Hindlimb muscle (tissue), 1 donor: Measurements from ENCODE around the gene KCNIP1. TPM values are rescaled to one million over a fixed set of nuclear protein-coding genes. Genes with fewer than 3 reads are reported as not detected.

Experiments
- DNase-seq: peaks from one replicate; pipeline ENCODE4 v3.0.0-alpha.2; 2013
- polyA plus RNA-seq: library from polyadenylated mRNA; unstranded; fragments of 120-200 nt; gene quantifications from one replicate; pipeline ENCODE4 v1.2.1, GENCODE V29; 2013; ENCODE audit not compliant: insufficient read length

KCNIP1 gene
- polyA plus RNA-seq, 1 donor, result 1.3 TPM

- DNase-seq, result peak; percentile 57
Measured at GRCh38 chr5:170631466-170632195, 127.8 kb downstream of the KCNIP1 start.

GRCh38 chr5:170632266-170632984, 128.6 kb downstream of the KCNIP1 start:
- peak; percentile 20 for DNase-seq

- DNase-seq, result no peak
Measured at GRCh38 chr5:170632985-170633234, 129.1 kb downstream of the KCNIP1 start.

GRCh38 chr5:170633235-170634081, 129.6 kb downstream of the KCNIP1 start:
- peak; percentile 92 for DNase-seq

- DNase-seq, result no peak
Measured at GRCh38 chr5:170634256-170634990, 130.6 kb downstream of the KCNIP1 start.

- no peak for DNase-seq
Measured at GRCh38 chr5:170635706-170636105, 131.9 kb downstream of the KCNIP1 start.

- DNase-seq, result no peak
Measured at GRCh38 chr5:170636206-170636605, 132.4 kb downstream of the KCNIP1 start.

- DNase-seq, result no peak
Measured at GRCh38 chr5:170636801-170637477, 133.1 kb downstream of the KCNIP1 start.

GRCh38 chr5:170638051-170638450, 134.2 kb downstream of the KCNIP1 start:
- DNase-seq, result no peak

GRCh38 chr5:170638454-170639220, 134.8 kb downstream of the KCNIP1 start:
- DNase-seq, result peak; percentile 53

- DNase-seq, result no peak
Measured at GRCh38 chr5:170639221-170639925, 135.6 kb downstream of the KCNIP1 start.

GRCh38 chr5:170640731-170641588, 137.1 kb downstream of the KCNIP1 start:
- DNase-seq, result no peak

GRCh38 chr5:170641589-170642031, 137.8 kb downstream of the KCNIP1 start:
- no peak for DNase-seq

- DNase-seq, result no peak
Measured at GRCh38 chr5:170642066-170642735, 138.4 kb downstream of the KCNIP1 start.

GRCh38 chr5:170642776-170643436, 139.1 kb downstream of the KCNIP1 start:
- DNase-seq, result no peak

- no peak for DNase-seq
Measured at GRCh38 chr5:170643591-170643990, 139.8 kb downstream of the KCNIP1 start.

- DNase-seq, result no peak
Measured at GRCh38 chr5:170644501-170644900, 140.7 kb downstream of the KCNIP1 start.

- no peak for DNase-seq
Measured at GRCh38 chr5:170648541-170648940, 144.7 kb downstream of the KCNIP1 start.
